Heart right ventricle (tissue), 16 donors: ENCODE data around the gene LHPP. TPM values are rescaled to one million over a fixed set of nuclear protein-coding genes. Genes with fewer than 3 reads are reported as not detected.

Experiments
- ATAC-seq, 8 donors: fragments of 200-7000 bp; cut with Tn5 transposase; one replicate each; pipeline ENCODE4 v1.9.1; 2020; ENCODE audit warnings: mild to moderate bottlenecking in 8 of 8, moderate library complexity in 8 of 8, moderate number of reproducible peaks in 1 of 8
- DNase-seq, 2 donors: peaks; one replicate each; pipeline ENCODE4 v3.0.0-alpha.2; 2020
- H3K27ac ChIP-seq, 10 donors: fragments of 200-600 bp; sonication (generic) in 2 of 10; one replicate each; pipeline versions ENCODE4 v1.5.0 to v1.8.0; 2020 to 2022; ENCODE audit warnings: mild to moderate bottlenecking in 3 of 10
- H3K27me3 ChIP-seq, 7 donors: fragments of 200-600 bp; one replicate each; pipeline ENCODE4 v1.8.0; 2021 to 2022; ENCODE audit warnings: mild to moderate bottlenecking in 2 of 7
- H3K36me3 ChIP-seq, 9 donors: fragments of 200-600 bp; sonication (generic) in 1 of 9; one replicate each; pipeline versions ENCODE4 v1.5.0 to v1.8.0; 2020 to 2022; ENCODE audit warnings: mild to moderate bottlenecking in 2 of 9
- H3K4me1 ChIP-seq, 9 donors: fragments of 200-600 bp; sonication (generic) in 1 of 9; one replicate each; pipeline versions ENCODE4 v1.5.0 to v1.8.0; 2020 to 2022; ENCODE audit warnings: mild to moderate bottlenecking in 4 of 9
- H3K4me3 ChIP-seq, 10 donors: fragments of 200-600 bp; sonication (generic) in 2 of 10; one replicate each; pipeline versions ENCODE4 v1.5.0 to v1.8.0; 2020 to 2022; ENCODE audit warnings: mild to moderate bottlenecking in 7 of 10, moderate library complexity in 2 of 10
- H3K9me3 ChIP-seq, 11 donors: fragments of 200-600 bp in 10 of 11; sonication (generic) in 2 of 11; one replicate each; pipeline versions ENCODE4 v1.5.0 to v1.8.0; 2013 to 2022; ENCODE audit warnings: mild to moderate bottlenecking in 2 of 11, control low read depth in 1 of 11, moderate library complexity in 1 of 11
- CTCF ChIP-seq, 9 donors: fragments of 200-600 bp; sonication (generic) in 2 of 9; IDR thresholded peaks; one replicate each; pipeline versions ENCODE4 v1.5.0 to v1.8.0; 2021 to 2022; ENCODE audit warnings: antibody characterized with exemption in 9 of 9, mild to moderate bottlenecking in 5 of 9, moderate library complexity in 1 of 9
- WGBS, 2 donors: extraction: QIAGEN DNeasy Blood & Tissue Kit; methylation state at CpG; one replicate each; pipeline ENCODE4 v1.1.7; 2013; ENCODE audit warnings: inconsistent platforms in 1 of 2; 5-methylcytosine and 5-hydroxymethylcytosine counted together
- intact Hi-C, 10 donors: fragments of 100-400 bp; cut with DNase I; formaldehyde crosslinking; loops; one replicate each; pipeline versions ENCODE4 v1.11.1 to v1.14.2; 2022
- polyA plus RNA-seq, 2 donors: library from polyadenylated mRNA; stranded (reverse); fragments of 200-250 nt; gene quantifications; one replicate each; pipeline ENCODE4 v1.2.3, GENCODE V29; 2013
- total RNA-seq, 10 donors: library from RNA; stranded (reverse); fragmentation: NEBNext Ultra II Directional in 3 of 10; extraction: Animal tissue kit (Norgen Biotek cat#: 25700) in 3 of 10; gene quantifications; one replicate each; pipeline versions ENCODE4 v1.2.1 to v1.2.4, GENCODE V29; 2021 to 2023
- donor health status: Arrhythmogenic right ventricular cardiomyopathy.
- donor health status: ischemic (EF 13 %, LVEDD 7.1; RV severe dilation, severe dysfunction).
- donor health status: healthy with polysubstance abuse.
- donor health status: DM: no; HTN: yes; CAD: no.
- donor health status: DM: no; HTN: no; CAD: no.
- donor health status: ischemic (EF 25% LVEDD 6.9; RV normal size, moderate dysfunction).
- donor health status: ischemic (EF 25% LVEDD 5.7; RV mildly dilated, moderate dysfunction).
- donor health status: healthy.
- donor health status: DM: yes; HTN: yes; CAD: no.
- donor health status: Ischemic cardiomyopathy.
- donor health status: ischemic (EF 35%, LVEDD 5.7; RV mildly dilated, moderate dysfunction).
- donor health status: nonischemic (EF 11% LVEDD 7.7; RV severe dilation, severe dysfunction).
- donor health status: DM: yes; HTN: yes; CAD: no.
- donor health status: PGD.
- donor health status: ischemic (EF 29% LVEDD 5.4; RV normal size, mild dysfunction).
- donor health status: nonischemic (EF 23%, LVEDD 6.1; RV moderate dilation, normal function).

The LHPP gene
- total and polyA plus RNA-seq, 12 donors = 4.2 to 20.5 (median 11.7) TPM

- ATAC-seq = peak in 1 of 8 donors; percentile 48
- Histone ChIP-seq H3K36me3 (peaks cover 0 to 9% (median 0%) of the 10 kb centered on the region in 9 donors), H3K27me3 (no peaks in the 10 kb centered on the region), H3K9me3 (peaks cover 0 to 10% (median 5%) of the 10 kb centered on the region in 11 donors), H3K4me1 (peaks cover 0 to 5% (median 0%) of the 10 kb centered on the region in 9 donors), H3K4me3 (no peak overlapping the region), H3K27ac (no peak overlapping the region)
- intact Hi-C loops = no loop called here
- no peak for DNase-seq
- 93 to 94% methylated on average over 24 of the region's 24 CpGs for WGBS, 2 donors
- TF ChIP-seq CTCF (IDR thresholded peaks at IDR 0.05) = no peak
Observed at GRCh38 chr10:124496620-124497019, 35.0 kb downstream of the LHPP start.

GRCh38 chr10:124497196-124497881 is 35.7 kb downstream of the LHPP start:
- 59 to 65% methylated on average over 15 of the region's 15 CpGs for WGBS, 2 donors
- Histone ChIP-seq H3K4me3 (no peak overlapping the region), H3K27ac (no peak overlapping the region), H3K4me1 (peaks cover 0 to 5% (median 0%) of the 10 kb centered on the region in 9 donors), H3K27me3 (no peaks in the 10 kb centered on the region), H3K36me3 (peaks cover 0 to 9% (median 0%) of the 10 kb centered on the region in 9 donors), H3K9me3 (peaks cover 0 to 10% (median 5%) of the 10 kb centered on the region in 11 donors)
- DNase-seq = peak; percentile 51 to 62
- intact Hi-C loops = no loop called here
- peak; percentile 53 to 92 (median 84) for ATAC-seq
- no peak for TF ChIP-seq CTCF (IDR thresholded peaks at IDR 0.05)

GRCh38 chr10:124498056-124498455 is 36.4 kb downstream of the LHPP start:
- ATAC-seq = no peak
- no peaks in the 10 kb centered on the region for H3K27me3 ChIP-seq
- H3K27ac ChIP-seq = no peak overlapping the region
- no peak overlapping the region for H3K4me3 ChIP-seq
- H3K4me1 ChIP-seq = peaks cover 0 to 5% (median 0%) of the 10 kb centered on the region in 9 donors
- no peak for DNase-seq
- peaks cover 0 to 10% (median 5%) of the 10 kb centered on the region in 11 donors for H3K9me3 ChIP-seq
- 92 to 93% methylated on average over 8 of the region's 8 CpGs for WGBS, 2 donors
- no peak for TF ChIP-seq CTCF (IDR thresholded peaks at IDR 0.05)
- intact Hi-C loops = no loop called here
- peaks cover 0 to 9% (median 0%) of the 10 kb centered on the region in 9 donors for H3K36me3 ChIP-seq

GRCh38 chr10:124500757-124501156 is 39.1 kb downstream of the LHPP start:
- no peak for TF ChIP-seq CTCF (IDR thresholded peaks at IDR 0.05)
- no peak for ATAC-seq
- H3K4me1 ChIP-seq = peaks cover 0 to 5% (median 0%) of the 10 kb centered on the region in 9 donors

More at GRCh38 chr10:124500757-124501156, 39.1 kb downstream of the LHPP start:
- DNase-seq = no peak
- H3K9me3 ChIP-seq = peaks cover 0 to 10% (median 5%) of the 10 kb centered on the region in 11 donors
- H3K27ac ChIP-seq = no peak overlapping the region
- intact Hi-C loops = no loop called here
- H3K4me3 ChIP-seq = no peak overlapping the region
- WGBS, 2 donors = 92 to 94% methylated on average over 3 of the region's 3 CpGs
- H3K27me3 ChIP-seq = no peaks in the 10 kb centered on the region
- H3K36me3 ChIP-seq = peaks cover 0 to 9% (median 0%) of the 10 kb centered on the region in 9 donors
